Stomach smooth muscle (tissue), 2 donors: ENCODE results near the gene CFI.
"Not testable (repeated sequence)": the region's sequence is repeated elsewhere in the genome, so short reads cannot be mapped to it uniquely, and the experiment has no call there.

Experiments used
- H3K27ac ChIP-seq: one replicate; pipeline ENCODE4 v1.7.0; 2013; ENCODE audit warnings: mild to moderate bottlenecking, low read length, inconsistent platforms
- H3K27me3 ChIP-seq, 2 donors: one replicate each; pipeline ENCODE4 v1.7.0; 2013; ENCODE audit warnings: low read length in 2 of 2; ENCODE audit not compliant: insufficient read depth in 2 of 2, control insufficient read depth in 1 of 2
- H3K36me3 ChIP-seq, 2 donors: one replicate each; pipeline ENCODE4 v1.7.0; 2013; ENCODE audit warnings: low read length in 2 of 2; ENCODE audit not compliant: control insufficient read depth in 2 of 2, insufficient read depth in 2 of 2
- H3K4me1 ChIP-seq: one replicate; pipeline ENCODE4 v1.7.0; 2013; ENCODE audit warnings: low read length; ENCODE audit not compliant: control insufficient read depth, insufficient read depth
- H3K4me3 ChIP-seq, 2 donors: one replicate each; pipeline ENCODE4 v1.7.0; 2013; ENCODE audit warnings: low read length in 2 of 2
- H3K9ac ChIP-seq, 2 donors: one replicate each; pipeline ENCODE4 v1.7.0; 2013; ENCODE audit warnings: low read length in 2 of 2, mild to moderate bottlenecking in 1 of 2
- H3K9me3 ChIP-seq, 2 donors: one replicate each; pipeline ENCODE4 v1.7.0; 2013; ENCODE audit warnings: low read length in 2 of 2; ENCODE audit not compliant: control insufficient read depth in 2 of 2
- donor health status: healthy.
- donor health status: Pancreatic carcinoma.

Gene CFI

DNA sequence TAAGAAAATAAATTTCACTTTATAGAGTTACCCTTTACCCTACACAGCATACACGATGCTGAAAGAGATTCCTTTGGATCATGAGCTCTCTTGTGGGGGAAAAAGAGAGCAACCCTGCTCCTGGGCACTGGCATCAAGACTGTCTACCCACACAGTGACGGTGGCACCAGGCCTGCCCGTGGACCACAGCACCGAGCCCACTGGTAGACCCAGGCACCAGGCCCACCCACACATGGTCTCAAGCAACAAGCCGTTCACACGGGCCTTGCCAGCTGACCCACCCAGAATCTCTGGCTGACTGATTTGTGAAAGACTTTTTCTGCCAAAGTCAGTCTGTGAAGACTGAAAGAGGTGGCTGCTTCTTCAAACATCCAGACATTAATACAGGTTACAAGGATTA, 6.7 kb downstream of the CFI start:
- Histone ChIP-seq H3K27ac (no peak overlapping the region), H3K36me3 (no peaks in the 10 kb centered on the region), H3K4me3 (no peak overlapping the region), H3K9ac (no peak overlapping the region), H3K4me1 (no peaks in the 10 kb centered on the region), H3K27me3 (no peaks in the 10 kb centered on the region), H3K9me3 (no peaks in the 10 kb centered on the region)

DNA sequence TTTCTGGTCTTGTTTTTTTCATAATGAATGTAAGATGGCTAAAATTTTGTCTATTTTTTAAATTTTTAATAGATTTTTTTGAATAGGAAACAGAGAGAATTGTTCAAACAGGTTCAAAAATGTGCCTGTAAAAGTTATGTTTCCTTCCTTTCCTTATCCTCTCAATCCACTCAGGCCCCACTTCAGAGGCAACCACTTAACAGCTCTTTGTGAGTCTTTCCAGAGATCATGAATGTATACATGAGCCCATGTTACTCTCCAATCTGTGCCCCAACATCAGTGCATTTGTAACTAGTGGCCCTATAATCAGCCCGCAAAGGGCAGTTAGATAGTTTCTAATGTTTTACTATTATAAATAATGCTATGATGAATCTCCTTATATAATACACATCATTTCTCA, 14.0 kb downstream of the CFI start:
- Histone ChIP-seq H3K4me1 (no peaks in the 10 kb centered on the region), H3K9me3 (no peaks in the 10 kb centered on the region), H3K4me3 (no peak overlapping the region), H3K27ac (no peak overlapping the region), H3K27me3 (no peaks in the 10 kb centered on the region), H3K9ac (no peak overlapping the region), H3K36me3 (no peaks in the 10 kb centered on the region)

GRCh38 chr4:109786846-109787245, 15.0 kb downstream of the CFI start:
- Histone ChIP-seq H3K4me3 (no peak overlapping the region), H3K4me1 (no peaks in the 10 kb centered on the region), H3K27me3 (no peaks in the 10 kb centered on the region), H3K9me3 (no peaks in the 10 kb centered on the region), H3K36me3 (no peaks in the 10 kb centered on the region), H3K9ac (no peak overlapping the region), H3K27ac (no peak overlapping the region)

DNA sequence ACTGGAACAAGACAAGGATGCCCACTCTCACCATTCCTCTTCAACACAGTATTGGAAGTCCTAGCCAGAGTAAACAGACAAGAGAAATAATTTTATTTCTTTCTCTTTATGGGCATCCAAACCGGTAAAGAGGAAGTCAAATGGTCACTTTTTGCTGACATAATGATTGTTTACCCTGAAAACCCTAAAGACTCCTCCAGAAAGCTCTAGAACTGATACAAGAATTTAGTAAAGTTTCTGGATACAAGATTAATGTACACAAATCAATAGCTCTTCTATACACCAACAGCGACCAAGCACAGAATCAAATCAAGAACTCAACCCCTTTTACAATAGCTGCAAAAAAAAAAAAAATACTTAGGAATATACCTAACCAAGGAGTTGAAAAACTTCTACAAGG, 19.7 kb downstream of the CFI start:
- H3K36me3 ChIP-seq, H3K27me3 ChIP-seq, H3K27ac ChIP-seq, H3K9ac ChIP-seq, H3K4me1 ChIP-seq, H3K4me3 ChIP-seq, H3K9me3 ChIP-seq: not testable (repeated sequence)

GRCh38 chr4:109764789-109765402, 36.9 kb downstream of the CFI start:
- Histone ChIP-seq H3K9ac (no peak overlapping the region), H3K36me3 (no peaks in the 10 kb centered on the region), H3K27ac (no peak overlapping the region)

GRCh38 chr4:109764376-109764775, 37.4 kb downstream of the CFI start:
- Histone ChIP-seq H3K36me3 (no peaks in the 10 kb centered on the region), H3K9ac (no peak overlapping the region), H3K9me3 (no peaks in the 10 kb centered on the region), H3K27me3 (no peaks in the 10 kb centered on the region), H3K27ac (no peak overlapping the region), H3K4me1 (no peaks in the 10 kb centered on the region), H3K4me3 (no peak overlapping the region)

More at GRCh38 chr4:109764789-109765402, 36.9 kb downstream of the CFI start:
- H3K4me3 ChIP-seq, result no peak overlapping the region
- H3K27me3 ChIP-seq, result no peaks in the 10 kb centered on the region
- no peaks in the 10 kb centered on the region for H3K9me3 ChIP-seq
- H3K4me1 ChIP-seq, result no peaks in the 10 kb centered on the region

DNA sequence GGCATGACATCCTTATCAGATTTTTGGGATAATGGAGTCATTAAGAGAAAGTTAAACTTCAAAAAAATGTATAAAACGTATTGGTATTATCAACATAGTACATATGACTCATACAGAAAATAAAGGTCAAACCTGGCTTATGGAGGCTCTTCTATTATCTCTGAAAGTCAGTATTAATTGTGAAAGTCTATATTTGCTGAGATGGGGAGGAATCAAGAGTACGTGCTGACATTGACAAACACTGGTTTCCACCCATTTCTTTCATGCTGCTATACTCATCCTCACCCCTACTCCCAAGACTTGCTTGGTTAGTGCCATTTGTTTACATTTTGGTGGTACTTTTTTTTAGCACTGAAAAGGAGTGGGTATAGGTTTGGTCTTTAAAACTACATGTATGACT, 41.1 kb downstream of the CFI start:
- Histone ChIP-seq H3K27ac (no peak overlapping the region), H3K36me3 (no peaks in the 10 kb centered on the region), H3K4me3 (no peak overlapping the region), H3K4me1 (no peaks in the 10 kb centered on the region), H3K9ac (no peak overlapping the region), H3K9me3 (no peaks in the 10 kb centered on the region), H3K27me3 (no peaks in the 10 kb centered on the region)

- H3K9me3 ChIP-seq, result no peaks in the 10 kb centered on the region
- no peak overlapping the region for H3K27ac ChIP-seq
- H3K9ac ChIP-seq, result no peak overlapping the region
- no peaks in the 10 kb centered on the region for H3K27me3 ChIP-seq
- no peaks in the 10 kb centered on the region for H3K4me1 ChIP-seq
- H3K4me3 ChIP-seq, result no peak overlapping the region
- H3K36me3 ChIP-seq, result no peaks in the 10 kb centered on the region
Measured at GRCh38 chr4:109755656-109756055, 46.1 kb downstream of the CFI start.

DNA sequence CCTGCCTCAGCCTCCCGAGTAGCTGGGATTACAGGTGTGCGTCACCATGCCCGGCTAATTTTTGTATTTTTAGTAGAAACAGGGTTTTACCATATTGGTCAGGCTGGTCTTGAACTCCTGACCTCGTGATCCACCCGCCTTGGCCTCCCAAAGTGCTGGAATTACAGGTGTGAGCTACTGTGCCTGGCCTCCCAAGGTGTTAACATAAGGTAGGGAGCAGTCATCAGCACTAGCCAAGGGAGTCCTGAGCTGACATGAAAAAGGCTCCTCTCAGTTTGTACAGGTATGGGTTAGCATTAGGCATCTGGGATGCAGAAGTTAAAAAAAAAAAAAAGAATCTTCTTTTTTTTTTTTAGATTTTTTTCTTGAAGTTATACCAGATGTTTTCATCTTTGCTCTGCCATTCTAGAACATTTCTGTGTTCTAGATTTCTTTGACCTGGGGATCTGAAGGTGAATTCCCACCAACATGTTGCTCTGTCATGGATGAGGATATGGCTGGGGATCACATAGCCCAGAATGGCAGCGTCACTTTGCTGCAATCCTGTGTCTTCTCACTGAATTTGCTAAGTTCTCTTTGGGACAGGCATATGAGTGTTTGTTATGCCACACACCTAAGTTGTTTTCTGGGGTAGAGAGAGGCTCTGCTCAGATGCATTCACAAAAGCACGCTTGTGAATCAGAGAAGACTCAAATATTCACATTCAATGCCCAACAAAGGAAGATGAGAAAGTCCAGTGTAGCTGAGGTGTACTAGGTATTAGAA, 47.5 kb downstream of the CFI start:
- Histone ChIP-seq H3K9ac (no peak overlapping the region), H3K27me3 (no peaks in the 10 kb centered on the region), H3K27ac (no peak overlapping the region), H3K9me3 (no peaks in the 10 kb centered on the region), H3K36me3 (no peaks in the 10 kb centered on the region), H3K4me1 (no peaks in the 10 kb centered on the region), H3K4me3 (no peak overlapping the region)

DNA sequence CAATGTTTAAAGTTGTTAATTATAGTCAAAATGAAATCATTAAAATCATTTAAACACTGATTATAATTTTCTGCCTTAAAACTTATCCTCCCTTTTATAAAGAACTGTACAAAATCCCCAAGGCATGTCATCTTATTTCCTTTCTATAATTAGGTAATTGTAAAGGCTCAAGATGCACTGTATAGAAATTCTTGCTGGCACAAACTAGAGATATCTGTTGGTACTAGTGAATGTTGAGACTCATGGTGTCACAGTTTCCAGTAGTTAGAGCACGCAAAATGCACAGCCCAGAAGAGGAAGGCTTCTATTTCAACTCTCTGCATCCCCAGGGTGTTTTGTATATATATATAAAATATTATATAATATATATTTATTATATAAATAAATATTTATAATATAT, 49.3 kb downstream of the CFI start:
- no peaks in the 10 kb centered on the region for H3K4me1 ChIP-seq
- no peak overlapping the region for H3K4me3 ChIP-seq
- H3K27me3 ChIP-seq, result no peaks in the 10 kb centered on the region
- H3K27ac ChIP-seq, result no peak overlapping the region
- no peaks in the 10 kb centered on the region for H3K36me3 ChIP-seq
- no peaks in the 10 kb centered on the region for H3K9me3 ChIP-seq
- H3K9ac ChIP-seq, result no peak overlapping the region

DNA sequence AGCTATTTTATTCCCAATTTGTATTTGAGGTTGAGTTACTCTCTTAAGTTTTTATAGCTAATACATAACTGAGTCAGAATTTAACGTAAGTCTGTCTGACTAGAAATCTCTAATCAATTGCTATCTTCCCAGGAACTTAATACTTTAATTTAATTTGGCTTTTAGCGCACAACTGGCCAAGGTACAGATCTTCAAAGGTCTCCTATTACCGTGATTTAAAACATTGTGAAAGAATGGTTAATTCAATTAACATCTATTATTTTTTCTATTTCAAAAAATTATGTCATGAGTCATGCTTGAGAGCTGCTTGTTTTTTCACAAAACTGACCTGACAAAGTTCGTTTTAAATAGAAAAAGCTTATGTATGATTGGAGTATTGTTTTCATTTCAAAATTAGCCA, 49.9 kb downstream of the CFI start:
- Histone ChIP-seq H3K27me3 (no peaks in the 10 kb centered on the region), H3K4me3 (no peak overlapping the region), H3K27ac (no peak overlapping the region), H3K9ac (no peak overlapping the region), H3K4me1 (no peaks in the 10 kb centered on the region), H3K36me3 (no peaks in the 10 kb centered on the region), H3K9me3 (no peaks in the 10 kb centered on the region)
